K562 (cell line): Measurements from ENCODE around the gene ZCCHC14. TPM values are rescaled to one million over a fixed set of nuclear protein-coding genes. Genes with fewer than 3 reads are reported as not detected.

ENCODE experiments used
- ELF1 ChIP-seq: fragments of 200-800 bp; sonication (Bioruptor generic); IDR thresholded peaks from 2 replicates; pipeline ENCODE4 v1.6.1; 2016; ENCODE audit warnings: missing genetic modification characterization, missing compliant biosample characterization
- MTF1 ChIP-seq: fragments of 250-450 bp; sonication (Bioruptor Pico); IDR thresholded peaks from 2 replicates; pipeline ENCODE4 v1.9.0; 2021; ENCODE audit warnings: moderate library complexity, mild to moderate bottlenecking, inconsistent platforms, borderline replicate concordance
- PHTF2 ChIP-seq: fragments of 250-450 bp; sonication (Bioruptor Pico); IDR thresholded peaks from 2 replicates; pipeline ENCODE4 v1.5.0; 2021; ENCODE audit warnings: mild to moderate bottlenecking
- PKNOX1 ChIP-seq: fragments of 450-650 bp; IDR thresholded peaks from 2 replicates; pipeline ENCODE4 v1.6.1; 2016
- PRMT5 ChIP-seq: sonication (generic); formaldehyde crosslinking; IDR thresholded peaks from 2 replicates; pipeline ENCODE4 v1.5.0; 2020; ENCODE audit warnings: missing genetic modification reagents
- RBFOX2 ChIP-seq: fragments of 200-400 bp; formaldehyde crosslinking; IDR thresholded peaks from 2 replicates; pipeline ENCODE4 v1.6.1; 2017; ENCODE audit warnings: low read depth, mild to moderate bottlenecking, low read length, moderate library complexity
- SIRT6 ChIP-seq: IDR thresholded peaks from one replicate; pipeline ENCODE4 v1.6.1; 2012; ENCODE audit warnings: low read depth, mild to moderate bottlenecking, control low read depth, inconsistent platforms, low read length, moderate library complexity
- ZBTB40 ChIP-seq, 2 experiments: fragments of 450-650 bp in 1 of 2; sonication (generic) in 1 of 2; formaldehyde crosslinking in 1 of 2; IDR thresholded peaks; 2 replicates each; pipeline versions ENCODE4 v1.7.1 to v1.9.0; 2016 to 2022; ENCODE audit warnings: inconsistent platforms in 1 of 2, mild to moderate bottlenecking in 1 of 2, missing genetic modification reagents in 1 of 2
- ZNF407 ChIP-seq: fragments of 450-650 bp; IDR thresholded peaks from 2 replicates; pipeline ENCODE4 v1.6.1; 2016; ENCODE audit warnings: low read depth
- polyA plus RNA-seq, 8 experiments: library from polyadenylated mRNA; depleted of rRNA in 4 of 8; stranded (reverse) in 5 of 8; unstranded in 3 of 8; fragments of >200 nt; fragmentation: Nextera tagmentation in 2 of 8; fragmentation: Illumina TruSeq in 1 of 8; extraction: Ambion mirVana in 2 of 8; extraction: Trizol in 1 of 8; gene quantifications; 2 replicates each; pipeline versions ENCODE4 v1.2.1 to v1.2.3, GENCODE V29; 2011 to 2014; ENCODE audit warnings: inconsistent platforms in 1 of 8, missing spikeins in 1 of 8
- total RNA-seq, 7 experiments: library from RNA; depleted of rRNA in 6 of 7; stranded (reverse); fragments of >200 nt in 6 of 7; fragmentation: Illumina TruSeq in 2 of 7; extraction: Trizol in 2 of 7; gene quantifications; 2 replicates each; pipeline versions ENCODE4 v1.2.1 to v1.2.3, GENCODE V29; 2011 to 2021; ENCODE audit warnings: low replicate concordance in 1 of 7

The ZCCHC14 gene
- total and polyA plus RNA-seq, 9 of the 15 experiments (the other 6 are each of a cell fraction or from before 2014, with no cell fraction given), result 1.5 to 12.4 (median 2.9) TPM

- 0 out of 2 replicates have a peak, but pooled peaks have one; percentile 45 for TF ChIP-seq ZBTB40 (IDR thresholded peaks at IDR 0.05)
- TF ChIP-seq ZBTB40 (CRISPR knock-in tag; IDR thresholded peaks at IDR 0.05), result no peak
- TF ChIP-seq ZNF407, result 0 out of 2 replicates have a peak, but pooled peaks have one; percentile 32
- no peak for TF ChIP-seq SIRT6
- TF ChIP-seq RBFOX2, result peak; percentile 44; the same call in 1 of the 2 replicates
- peak; percentile 73 for TF ChIP-seq PKNOX1
- peak; percentile 62; the same call in 1 of the 2 replicates for TF ChIP-seq ELF1 (tag)
- no peak for TF ChIP-seq MTF1 (CRISPR knock-in tag)
- no peak for TF ChIP-seq PRMT5 (CRISPR knock-in tag)
- no peak for TF ChIP-seq PHTF2
These were observed 31.3 kb downstream of the ZCCHC14 start (continued) for GRCh38 chr16:87461466-87461991.
